ENCODE results near the gene FBP1.

- TF ChIP-seq GATA3 (IDR thresholded peaks at IDR 0.05; ENCODE audit: low read depth, low read length) (no peak), GATA2 (IDR thresholded peaks at IDR 0.05; ENCODE audit: low read depth, low read length) (no peak)
Measured at GRCh38 chr9:94581728-94582127, 57.6 kb downstream of the FBP1 start.
